Body of pancreas (tissue), 4 donors: ENCODE measurements around the gene ELP2.

Experiments used
- CTCF ChIP-seq, 7 experiments: fragments of 450-650 bp in 4 of 7; fragments of 200-600 bp in 3 of 7; sonication (generic) in 3 of 7; IDR thresholded peaks; one replicate each; pipeline ENCODE4 v1.5.1; 2016 to 2019; ENCODE audit warnings: antibody characterized with exemption in 7 of 7
- POLR2A ChIP-seq, 3 donors: fragments of 450-650 bp; IDR thresholded peaks; one replicate each; pipeline ENCODE4 v1.6.1; 2016; ENCODE audit warnings: antibody characterized with exemption in 3 of 3, mild to moderate bottlenecking in 2 of 3

- TF ChIP-seq CTCF (IDR thresholded peaks at IDR 0.05) (no peak), POLR2A (IDR thresholded peaks at IDR 0.05) (no peak)
Observed at GRCh38 chr18:36096955-36097354, 32.7 kb upstream of the ELP2 start.
